AG04450 (cell line): Measurements from ENCODE around the gene SFMBT2. TPM values are rescaled to one million over a fixed set of nuclear protein-coding genes. Genes with fewer than 3 reads are reported as not detected.

ENCODE experiments used
- CTCF ChIA-PET: fragments of 300-600, 350-600 bp; formaldehyde crosslinking; extraction: SDS; loops from one replicate; lab custom pipeline; 2022; ENCODE audit warnings: antibody characterized with exemption, inconsistent platforms; lab: Charles Lee
- POLR2A ChIA-PET: fragments of 350-600 bp; formaldehyde crosslinking; extraction: SDS; loops from one replicate; lab custom pipeline; 2021; ENCODE audit warnings: antibody characterized with exemption, inconsistent platforms; lab: Yijun Ruan, JAX
- DNase-seq: peaks from one replicate; pipeline ENCODE4 v3.0.0-alpha.2; 2011; ENCODE audit warnings: low read depth, low spot score
- H3K27ac ChIP-seq: one replicate; pipeline ENCODE4 v1.5.1; 2012; ENCODE audit warnings: low read depth, low read length, control low read depth
- H3K27me3 ChIP-seq: one replicate; pipeline ENCODE4 v1.6.0; 2012; ENCODE audit warnings: low read length; ENCODE audit not compliant: control insufficient read depth, insufficient read depth
- H3K4me3 ChIP-seq: 2 replicates; pipeline ENCODE4 v1.5.1; 2011; ENCODE audit warnings: mild to moderate bottlenecking, low read depth, low read length, control low read depth
- H3K9me3 ChIP-seq: 2 replicates; pipeline ENCODE4 v1.5.1; 2012; ENCODE audit warnings: low read length; ENCODE audit not compliant: control insufficient read depth, insufficient read depth
- polyA plus RNA-seq: library from polyadenylated mRNA; depleted of rRNA; stranded (reverse); fragments of >200 nt; gene quantifications from 2 replicates; pipeline ENCODE4 v1.2.3, GENCODE V29; 2011
- TF ChIP-seq, protein P1 (sequence below): IDR thresholded peaks from 2 replicates; pipeline ENCODE4 v1.5.1; 2011; ENCODE audit warnings: low read depth, low read length, control low read depth, inconsistent platforms

SFMBT2 gene
- polyA plus RNA-seq, 1 experiment: 1.4 TPM

DNA sequence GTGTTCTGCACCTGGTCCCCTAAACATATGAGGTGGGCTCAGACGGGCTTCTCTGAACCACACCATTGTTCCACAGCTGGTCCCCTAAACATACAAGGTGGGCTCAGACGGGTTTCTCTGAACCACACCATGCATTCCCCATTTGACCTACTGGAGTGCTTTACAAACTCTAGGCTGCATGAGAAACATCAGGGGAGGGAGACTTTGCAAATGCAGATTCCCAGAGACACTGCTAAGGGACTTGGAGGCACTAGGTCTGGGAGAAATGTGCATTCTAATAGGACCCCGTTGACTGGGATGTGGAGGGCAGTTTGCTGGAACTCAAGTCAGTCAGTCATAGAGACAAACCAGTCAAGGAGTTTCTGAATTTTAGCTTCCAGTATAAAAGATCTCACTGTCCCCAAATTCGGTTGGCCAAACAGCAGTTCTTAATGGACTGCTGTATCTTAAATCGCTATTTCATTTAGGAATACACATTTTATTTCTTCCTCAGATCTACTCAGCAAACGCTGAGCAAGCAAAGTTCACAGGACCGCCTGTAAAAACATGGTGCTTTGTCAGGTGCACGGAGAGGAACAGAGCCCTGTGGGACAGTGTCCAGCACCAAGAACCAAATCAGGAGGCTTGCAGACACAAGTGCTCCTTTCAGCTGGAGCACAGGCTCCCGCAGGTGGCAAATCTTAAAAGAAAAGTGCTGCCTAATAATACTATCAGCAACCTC lies 198.8 kb downstream of the SFMBT2 start:
- peaks cover 8% of the 10 kb centered on the region; the same call in 1 of the 2 replicates for H3K9me3 ChIP-seq
- H3K27me3 ChIP-seq: no peaks in the 10 kb centered on the region
- DNase-seq: no peak
- H3K4me3 ChIP-seq: no peak overlapping the region
- ChIA-PET CTCF (no interaction called here), POLR2A (no interaction called here)
- no peak overlapping the region for H3K27ac ChIP-seq
- TF ChIP-seq, protein P1, sequence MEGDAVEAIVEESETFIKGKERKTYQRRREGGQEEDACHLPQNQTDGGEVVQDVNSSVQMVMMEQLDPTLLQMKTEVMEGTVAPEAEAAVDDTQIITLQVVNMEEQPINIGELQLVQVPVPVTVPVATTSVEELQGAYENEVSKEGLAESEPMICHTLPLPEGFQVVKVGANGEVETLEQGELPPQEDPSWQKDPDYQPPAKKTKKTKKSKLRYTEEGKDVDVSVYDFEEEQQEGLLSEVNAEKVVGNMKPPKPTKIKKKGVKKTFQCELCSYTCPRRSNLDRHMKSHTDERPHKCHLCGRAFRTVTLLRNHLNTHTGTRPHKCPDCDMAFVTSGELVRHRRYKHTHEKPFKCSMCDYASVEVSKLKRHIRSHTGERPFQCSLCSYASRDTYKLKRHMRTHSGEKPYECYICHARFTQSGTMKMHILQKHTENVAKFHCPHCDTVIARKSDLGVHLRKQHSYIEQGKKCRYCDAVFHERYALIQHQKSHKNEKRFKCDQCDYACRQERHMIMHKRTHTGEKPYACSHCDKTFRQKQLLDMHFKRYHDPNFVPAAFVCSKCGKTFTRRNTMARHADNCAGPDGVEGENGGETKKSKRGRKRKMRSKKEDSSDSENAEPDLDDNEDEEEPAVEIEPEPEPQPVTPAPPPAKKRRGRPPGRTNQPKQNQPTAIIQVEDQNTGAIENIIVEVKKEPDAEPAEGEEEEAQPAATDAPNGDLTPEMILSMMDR: no peak

- Histone ChIP-seq H3K9me3 (peaks cover 5% of the 10 kb centered on the region; the same call in 1 of the 2 replicates), H3K27ac (no peak overlapping the region), H3K27me3 (no peaks in the 10 kb centered on the region), H3K4me3 (no peak overlapping the region)
- CTCF ChIA-PET: no interaction called here
- no peak for DNase-seq
- POLR2A ChIA-PET: no interaction called here
- TF ChIP-seq, protein P1: no peak
Measured at GRCh38 chr10:7210516-7210915, 200.3 kb downstream of the SFMBT2 start.

DNA sequence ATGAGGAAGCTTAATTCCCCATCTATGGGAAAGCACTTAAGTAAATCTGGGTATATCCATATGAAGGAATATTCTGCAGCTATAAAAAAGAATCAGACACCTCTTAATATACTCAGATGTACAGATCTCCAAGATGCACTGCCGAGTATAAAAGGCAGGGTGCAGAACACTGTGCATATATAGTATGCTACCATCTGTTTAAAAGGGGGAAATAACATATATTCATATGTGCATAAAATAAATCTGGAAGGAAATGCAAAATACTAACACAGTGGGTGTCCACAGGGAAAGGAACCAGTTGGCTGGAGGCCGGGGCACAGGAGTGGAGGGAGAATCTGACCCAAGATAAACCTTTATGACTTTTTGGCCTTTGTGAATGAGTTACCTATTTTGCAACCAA lies 201.4 kb downstream of the SFMBT2 start:
- CTCF ChIA-PET: interaction anchor here (0.7 kb wide), 1 partner anchor 316 kb away, joined by 3 read pairs; no protein-coding TSS in a partner anchor
- no peak for DNase-seq
- POLR2A ChIA-PET: no interaction called here
- H3K4me3 ChIP-seq: no peak overlapping the region
- no peak overlapping the region for H3K27ac ChIP-seq
- no peaks in the 10 kb centered on the region for H3K27me3 ChIP-seq
- peaks cover 5% of the 10 kb centered on the region; the same call in 1 of the 2 replicates for H3K9me3 ChIP-seq
- TF ChIP-seq, protein P1: no peak

GRCh38 chr10:7206412-7207100 lies 204.3 kb downstream of the SFMBT2 start:
- Histone ChIP-seq H3K9me3 (no peaks in the 10 kb centered on the region; the same call in 1 of the 2 replicates), H3K27me3 (no peaks in the 10 kb centered on the region), H3K27ac (no peak overlapping the region), H3K4me3 (no peak overlapping the region)
- TF ChIP-seq, protein P1: no peak
- no peak for DNase-seq
- ChIA-PET POLR2A (no interaction called here), CTCF (no interaction called here)

- ChIA-PET POLR2A (no interaction called here), CTCF (no interaction called here)
- H3K4me3 ChIP-seq: no peak overlapping the region
- H3K27ac ChIP-seq: no peak overlapping the region
- TF ChIP-seq, protein P1: no peak
- H3K27me3 ChIP-seq: no peaks in the 10 kb centered on the region
- no peak for DNase-seq
- no peaks in the 10 kb centered on the region; the same call in 1 of the 2 replicates for H3K9me3 ChIP-seq
Measured at GRCh38 chr10:7205656-7206055, 205.2 kb downstream of the SFMBT2 start.
